ENCODE measurements around the gene PPARA. TPM values are rescaled to one million over a fixed set of nuclear protein-coding genes. Genes with fewer than 3 reads are reported as not detected.

Gene PPARA
- total and polyA plus RNA-seq, 2 of the 4 experiments (the other 2 are of a cell fraction) = 3.1 to 7.0 TPM

- ATAC-seq (ENCODE audit: low read depth) (no peak), DNase-seq (no peak)
- no TSS peak for BruUV-seq (replicated peaks)
- H3K9me1 ChIP-seq (ENCODE audit: insufficient read depth, low read length) = peaks cover 28% of the 10 kb centered on the region
- no peak overlapping the region for H4K5ac ChIP-seq (ENCODE audit: low read depth, low read length)
- intact Hi-C loops (cut with micrococcal nuclease) = no loop called here
- no peaks in the 10 kb centered on the region for H3K27me3 ChIP-seq (ENCODE audit: control insufficient read depth, insufficient read depth, low read length)
- no peak overlapping the region for H3K14ac ChIP-seq (replicated peaks; ENCODE audit: low read depth, low read length)
- H4K91ac ChIP-seq (ENCODE audit: insufficient read depth, low read depth, low read length) = no peak overlapping the region
- H3K9ac ChIP-seq (ENCODE audit: low read depth, low read length) = no peak overlapping the region
- 90% methylated on average over 2 of the region's 2 CpGs; no CpG with 5 or more reads in 1 of the 2 experiments for WGBS, 2 experiments (ENCODE audit: extremely low coverage in 2 of 2, insufficient read length in 1 of 2)
- H2AFZ ChIP-seq (replicated peaks; ENCODE audit: low read length, poor library complexity) = no peak overlapping the region
- H2BK20ac ChIP-seq (ENCODE audit: low read depth, low read length) = no peak overlapping the region
- no peak overlapping the region for H3K23ac ChIP-seq (ENCODE audit: low read depth, low read length)
- no peaks in the 10 kb centered on the region for H3K9me3 ChIP-seq (ENCODE audit: control insufficient read depth, insufficient read depth, low read length)
- no peak overlapping the region for H3K56ac ChIP-seq (ENCODE audit: extremely low read depth, insufficient read depth, low read length)
- peaks cover 15 to 51% of the 10 kb centered on the region in 2 experiments for H3K79me1 ChIP-seq (ENCODE audit: low read depth in 1 of 2, low read length in 2 of 2)
- H4K8ac ChIP-seq (ENCODE audit: low read depth in 2 of 2, low read length in 2 of 2) = no peak overlapping the region
- ChIA-PET POLR2A (ENCODE audit: unreplicated experiment) (no interaction called here), CTCF (no interaction called here)
- no peak overlapping the region for H3K27ac ChIP-seq (ENCODE audit: insufficient read depth, low read length)
- dilution Hi-C loops (cut with HindIII; ENCODE audit: low sequenced_read_pairs, unreplicated experiment) = no loop called here
- in situ Hi-C loops (cut with MboI; ENCODE audit: low sequenced_read_pairs) = no loop called here
- TF ChIP-seq MAFK (IDR thresholded peaks at IDR 0.05; ENCODE audit: low read depth, low read length) (no peak), CTCF (conservative IDR thresholded peaks at IDR 0.05; ENCODE audit: low read depth, low read length) (no peak), RFX5 (IDR thresholded peaks at IDR 0.05; ENCODE audit: low read depth, low read length) (no peak), NFE2L2 (IDR thresholded peaks at IDR 0.05; ENCODE audit: low read depth, low read length) (no peak), POLR2A (IDR thresholded peaks at IDR 0.05; ENCODE audit: low read depth, low read length) (no peak), FOS (IDR thresholded peaks at IDR 0.05; ENCODE audit: low read depth, low read length) (no peak), RCOR1 (IDR thresholded peaks at IDR 0.05; ENCODE audit: insufficient replicate concordance, low read length) (no peak), BHLHE40 (IDR thresholded peaks at IDR 0.05; ENCODE audit: low read depth, low read length) (no peak), MAZ (IDR thresholded peaks at IDR 0.05; ENCODE audit: borderline replicate concordance, low read depth, low read length) (no peak), RAD21 (IDR thresholded peaks at IDR 0.05; ENCODE audit: low read length) (no peak), SMC3 (IDR thresholded peaks at IDR 0.05; ENCODE audit: low read depth, low read length) (no peak), MXI1 (IDR thresholded peaks at IDR 0.05; ENCODE audit: borderline replicate concordance, low read depth, low read length) (no peak), CEBPB (IDR thresholded peaks at IDR 0.05; ENCODE audit: low read depth, low read length) (no peak), CHD1 (IDR thresholded peaks at IDR 0.05; ENCODE audit: low read depth, low read length) (no peak)
- TF ChIP-seq, protein P1, sequence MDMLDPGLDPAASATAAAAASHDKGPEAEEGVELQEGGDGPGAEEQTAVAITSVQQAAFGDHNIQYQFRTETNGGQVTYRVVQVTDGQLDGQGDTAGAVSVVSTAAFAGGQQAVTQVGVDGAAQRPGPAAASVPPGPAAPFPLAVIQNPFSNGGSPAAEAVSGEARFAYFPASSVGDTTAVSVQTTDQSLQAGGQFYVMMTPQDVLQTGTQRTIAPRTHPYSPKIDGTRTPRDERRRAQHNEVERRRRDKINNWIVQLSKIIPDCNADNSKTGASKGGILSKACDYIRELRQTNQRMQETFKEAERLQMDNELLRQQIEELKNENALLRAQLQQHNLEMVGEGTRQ (IDR thresholded peaks at IDR 0.05; ENCODE audit: low read depth, low read length) = no peak
- H2BK5ac ChIP-seq (ENCODE audit: low read depth, low read length, poor library complexity, severe bottlenecking) = no peak overlapping the region
- H3K4me2 ChIP-seq (ENCODE audit: low read depth, low read length) = no peak overlapping the region
- no peak overlapping the region for H2BK120ac ChIP-seq (ENCODE audit: low read depth, low read length)
- no peak overlapping the region for H3K18ac ChIP-seq (ENCODE audit: low read depth, low read length)
- peaks cover 13% of the 10 kb centered on the region for H3K36me3 ChIP-seq (ENCODE audit: control insufficient read depth, insufficient read depth, low read length)
- no peaks in the 10 kb centered on the region; the same call in 1 of the 2 replicates for H4K20me1 ChIP-seq (ENCODE audit: insufficient read depth, low read length)
- H2AK5ac ChIP-seq (ENCODE audit: low read depth, low read length) = no peak overlapping the region; the same call in 1 of the 2 replicates
- no peak overlapping the region for H3K4me3 ChIP-seq (ENCODE audit: insufficient read depth, low read depth, low read length)
- no peak overlapping the region for H3K4ac ChIP-seq (ENCODE audit: low read depth, low read length)
- H2AK9ac ChIP-seq (replicated peaks; ENCODE audit: low read depth, low read length, poor library complexity) = peak overlapping the region; percentile 81
- no peak overlapping the region for H2BK15ac ChIP-seq (ENCODE audit: low read depth, low read length)
- H3K4me1 ChIP-seq (ENCODE audit: control insufficient read depth, insufficient read depth, low read length) = peaks cover 4% of the 10 kb centered on the region; the same call in 1 of the 2 replicates
Observed at GRCh38 chr22:46247443-46247975, 97.2 kb downstream of the PPARA start.

All from IMR-90 (cell line).